ENCODE data around the gene NAV3. TPM values are rescaled to one million over a fixed set of nuclear protein-coding genes. Genes with fewer than 3 reads are reported as not detected.

Gene NAV3
- polyA plus RNA-seq, 3 donors from 2014 or later = not detected

- H3K4me3 Mint-ChIP-seq = no peak overlapping the region
- no peaks in the 10 kb centered on the region for H3K36me3 Mint-ChIP-seq
- no peak for DNase-seq
- no peaks in the 10 kb centered on the region for H3K27me3 Mint-ChIP-seq (ENCODE audit: low read depth in 3 of 3)
- H3K27ac Mint-ChIP-seq = no peak overlapping the region
- peaks cover 3 to 18% (median 10%) of the 10 kb centered on the region in 6 donors for H3K9me3 Mint-ChIP-seq
- H3K4me1 Mint-ChIP-seq = no peaks in the 10 kb centered on the region
These were observed 87.4 kb downstream of the NAV3 start for GRCh38 chr12:77918046-77918445.

- no peaks in the 10 kb centered on the region for H3K27me3 Mint-ChIP-seq (ENCODE audit: low read depth in 3 of 3)
- H3K4me1 Mint-ChIP-seq = no peaks in the 10 kb centered on the region
- H3K27ac Mint-ChIP-seq = no peak overlapping the region
- no peak overlapping the region for H3K4me3 Mint-ChIP-seq
- no peaks in the 10 kb centered on the region for H3K36me3 Mint-ChIP-seq
- H3K9me3 Mint-ChIP-seq = peaks cover 3 to 13% (median 9%) of the 10 kb centered on the region in 6 donors
- DNase-seq = no peak
These were observed 88.8 kb downstream of the NAV3 start for GRCh38 chr12:77919450-77919849.

- peaks cover 0 to 10% (median 4%) of the 10 kb centered on the region in 6 donors for H3K9me3 Mint-ChIP-seq
- H3K27me3 Mint-ChIP-seq (ENCODE audit: low read depth in 3 of 3) = no peaks in the 10 kb centered on the region
- H3K36me3 Mint-ChIP-seq = no peaks in the 10 kb centered on the region
- H3K4me1 Mint-ChIP-seq = no peaks in the 10 kb centered on the region
- no peak overlapping the region for H3K4me3 Mint-ChIP-seq
- H3K27ac Mint-ChIP-seq = no peak overlapping the region
- no peak for DNase-seq
These were observed 93.2 kb downstream of the NAV3 start for GRCh38 chr12:77923882-77924281.

GRCh38 chr12:77924703-77925102, 94.0 kb downstream of the NAV3 start:
- H3K4me1 Mint-ChIP-seq = no peaks in the 10 kb centered on the region
- H3K27me3 Mint-ChIP-seq (ENCODE audit: low read depth in 3 of 3) = no peaks in the 10 kb centered on the region
- peaks cover 0 to 10% (median 4%) of the 10 kb centered on the region in 6 donors for H3K9me3 Mint-ChIP-seq
- DNase-seq = no peak
- H3K36me3 Mint-ChIP-seq = no peaks in the 10 kb centered on the region
- H3K4me3 Mint-ChIP-seq = no peak overlapping the region
- H3K27ac Mint-ChIP-seq = no peak overlapping the region

GRCh38 chr12:77925536-77926108, 94.9 kb downstream of the NAV3 start:
- no peak overlapping the region for H3K4me3 Mint-ChIP-seq
- H3K9me3 Mint-ChIP-seq = peaks cover 0 to 10% (median 4%) of the 10 kb centered on the region in 6 donors
- no peaks in the 10 kb centered on the region for H3K36me3 Mint-ChIP-seq
- DNase-seq = no peak
- H3K27ac Mint-ChIP-seq = no peak overlapping the region
- H3K4me1 Mint-ChIP-seq = no peaks in the 10 kb centered on the region
- no peaks in the 10 kb centered on the region for H3K27me3 Mint-ChIP-seq (ENCODE audit: low read depth in 3 of 3)

GRCh38 chr12:77928078-77928477, 97.4 kb downstream of the NAV3 start:
- H3K27me3 Mint-ChIP-seq (ENCODE audit: low read depth in 3 of 3) = peaks cover 0 to 2% (median 0%) of the 10 kb centered on the region in 3 donors
- H3K9me3 Mint-ChIP-seq = peaks cover 0 to 18% (median 4%) of the 10 kb centered on the region in 6 donors
- H3K4me1 Mint-ChIP-seq = no peaks in the 10 kb centered on the region
- no peak overlapping the region for H3K4me3 Mint-ChIP-seq
- no peak overlapping the region for H3K27ac Mint-ChIP-seq
- no peaks in the 10 kb centered on the region for H3K36me3 Mint-ChIP-seq
- DNase-seq = no peak

- Mint-ChIP-seq H3K4me3 (no peak overlapping the region), H3K4me1 (no peaks in the 10 kb centered on the region), H3K27ac (no peak overlapping the region), H3K27me3 (ENCODE audit: low read depth in 3 of 3) (peaks cover 0 to 2% (median 0%) of the 10 kb centered on the region in 3 donors), H3K36me3 (peaks cover 0 to 3% (median 0%) of the 10 kb centered on the region in 3 donors), H3K9me3 (peaks cover 0 to 27% (median 5%) of the 10 kb centered on the region in 6 donors)
- no peak for DNase-seq
These were observed 101.5 kb downstream of the NAV3 start for GRCh38 chr12:77932216-77932615.

GRCh38 chr12:77938301-77938700, 107.6 kb downstream of the NAV3 start:
- Mint-ChIP-seq H3K9me3 (peaks cover 0 to 41% (median 6%) of the 10 kb centered on the region in 6 donors), H3K27me3 (ENCODE audit: low read depth in 3 of 3) (no peaks in the 10 kb centered on the region), H3K27ac (no peak overlapping the region), H3K4me1 (no peaks in the 10 kb centered on the region), H3K36me3 (peaks cover 0 to 3% (median 0%) of the 10 kb centered on the region in 3 donors), H3K4me3 (no peak overlapping the region)
- DNase-seq = no peak

- Mint-ChIP-seq H3K4me1 (no peaks in the 10 kb centered on the region), H3K27ac (no peak overlapping the region), H3K9me3 (peaks cover 0 to 50% (median 9%) of the 10 kb centered on the region in 6 donors), H3K27me3 (ENCODE audit: low read depth in 3 of 3) (peaks cover 0 to 3% (median 0%) of the 10 kb centered on the region in 3 donors), H3K36me3 (no peaks in the 10 kb centered on the region), H3K4me3 (no peak overlapping the region)
- DNase-seq = no peak
These were observed 109.3 kb downstream of the NAV3 start for GRCh38 chr12:77940011-77940423.

- peaks cover 0 to 52% (median 8%) of the 10 kb centered on the region in 6 donors for H3K9me3 Mint-ChIP-seq
- no peaks in the 10 kb centered on the region for H3K36me3 Mint-ChIP-seq
- H3K4me3 Mint-ChIP-seq = no peak overlapping the region
- no peaks in the 10 kb centered on the region for H3K4me1 Mint-ChIP-seq
- H3K27ac Mint-ChIP-seq = no peak overlapping the region
- DNase-seq = no peak
- H3K27me3 Mint-ChIP-seq (ENCODE audit: low read depth in 3 of 3) = peaks cover 0 to 3% (median 0%) of the 10 kb centered on the region in 3 donors
These were observed 109.9 kb downstream of the NAV3 start for GRCh38 chr12:77940567-77940966.

- H3K36me3 Mint-ChIP-seq = no peaks in the 10 kb centered on the region
- no peak overlapping the region for H3K27ac Mint-ChIP-seq
- H3K4me3 Mint-ChIP-seq = no peak overlapping the region
- H3K27me3 Mint-ChIP-seq (ENCODE audit: low read depth in 3 of 3) = peaks cover 0 to 3% (median 0%) of the 10 kb centered on the region in 3 donors
- no peak for DNase-seq
- no peaks in the 10 kb centered on the region for H3K4me1 Mint-ChIP-seq
- peaks cover 0 to 52% (median 7%) of the 10 kb centered on the region in 6 donors for H3K9me3 Mint-ChIP-seq
These were observed 110.7 kb downstream of the NAV3 start for GRCh38 chr12:77941401-77941800.

- peaks cover 0 to 44% (median 7%) of the 10 kb centered on the region in 6 donors for H3K9me3 Mint-ChIP-seq
- H3K36me3 Mint-ChIP-seq = no peaks in the 10 kb centered on the region
- no peak overlapping the region for H3K27ac Mint-ChIP-seq
- peaks cover 0 to 3% (median 0%) of the 10 kb centered on the region in 3 donors for H3K27me3 Mint-ChIP-seq (ENCODE audit: low read depth in 3 of 3)
- no peak overlapping the region for H3K4me3 Mint-ChIP-seq
- DNase-seq = no peak
- H3K4me1 Mint-ChIP-seq = no peaks in the 10 kb centered on the region
These were observed 112.8 kb downstream of the NAV3 start for GRCh38 chr12:77943466-77943865.

GRCh38 chr12:77946541-77947061, 115.9 kb downstream of the NAV3 start:
- Mint-ChIP-seq H3K9me3 (peaks cover 0 to 36% (median 7%) of the 10 kb centered on the region in 6 donors), H3K4me3 (no peak overlapping the region), H3K27ac (no peak overlapping the region), H3K27me3 (ENCODE audit: low read depth in 3 of 3) (peaks cover 0 to 3% (median 0%) of the 10 kb centered on the region in 3 donors), H3K36me3 (no peaks in the 10 kb centered on the region), H3K4me1 (no peaks in the 10 kb centered on the region)
- DNase-seq = no peak

- Mint-ChIP-seq H3K4me1 (no peaks in the 10 kb centered on the region), H3K27me3 (ENCODE audit: low read depth in 3 of 3) (peaks cover 0 to 3% (median 0%) of the 10 kb centered on the region in 3 donors), H3K27ac (no peak overlapping the region), H3K4me3 (no peak overlapping the region), H3K9me3 (peaks cover 2 to 39% (median 8%) of the 10 kb centered on the region in 6 donors), H3K36me3 (no peaks in the 10 kb centered on the region)
- DNase-seq = no peak
These were observed 116.6 kb downstream of the NAV3 start for GRCh38 chr12:77947330-77947729.

- Mint-ChIP-seq H3K9me3 (peaks cover 3 to 39% (median 8%) of the 10 kb centered on the region in 6 donors), H3K4me1 (no peaks in the 10 kb centered on the region), H3K4me3 (no peak overlapping the region), H3K27ac (no peak overlapping the region), H3K27me3 (ENCODE audit: low read depth in 3 of 3) (peaks cover 0 to 3% (median 0%) of the 10 kb centered on the region in 3 donors), H3K36me3 (no peaks in the 10 kb centered on the region)
- DNase-seq = no peak
These were observed 117.1 kb downstream of the NAV3 start for GRCh38 chr12:77947746-77948145.

Data from immature natural killer cell (primary cell).